Sigmoid colon (tissue), 4 donors: ENCODE results near the gene FABP1.

Experiments used
- EP300 ChIP-seq, 4 donors: sonication (generic); formaldehyde crosslinking; IDR thresholded peaks; one replicate each; pipeline ENCODE4 v1.6.1; 2017; ENCODE audit warnings: antibody characterized with exemption in 4 of 4
- POLR2A ChIP-seq, 2 donors: fragments of 450-650 bp; IDR thresholded peaks; one replicate each; pipeline ENCODE4 v1.6.1; 2016; ENCODE audit warnings: antibody characterized with exemption in 2 of 2, mild to moderate bottlenecking in 2 of 2, moderate library complexity in 2 of 2
- POLR2AphosphoS5 ChIP-seq, 4 donors: sonication (generic); formaldehyde crosslinking; IDR thresholded peaks; one replicate each; pipeline ENCODE4 v1.6.1; 2017; ENCODE audit warnings: antibody characterized with exemption in 4 of 4
- TF ChIP-seq, protein P1 (sequence below), 4 experiments: fragments of 450-650 bp in 3 of 4; fragments of 200-600 bp in 1 of 4; IDR thresholded peaks; one replicate each; pipeline ENCODE4 v1.5.1; 2016 to 2019; ENCODE audit warnings: antibody characterized with exemption in 4 of 4, mild to moderate bottlenecking in 3 of 4, moderate library complexity in 2 of 4

DNA sequence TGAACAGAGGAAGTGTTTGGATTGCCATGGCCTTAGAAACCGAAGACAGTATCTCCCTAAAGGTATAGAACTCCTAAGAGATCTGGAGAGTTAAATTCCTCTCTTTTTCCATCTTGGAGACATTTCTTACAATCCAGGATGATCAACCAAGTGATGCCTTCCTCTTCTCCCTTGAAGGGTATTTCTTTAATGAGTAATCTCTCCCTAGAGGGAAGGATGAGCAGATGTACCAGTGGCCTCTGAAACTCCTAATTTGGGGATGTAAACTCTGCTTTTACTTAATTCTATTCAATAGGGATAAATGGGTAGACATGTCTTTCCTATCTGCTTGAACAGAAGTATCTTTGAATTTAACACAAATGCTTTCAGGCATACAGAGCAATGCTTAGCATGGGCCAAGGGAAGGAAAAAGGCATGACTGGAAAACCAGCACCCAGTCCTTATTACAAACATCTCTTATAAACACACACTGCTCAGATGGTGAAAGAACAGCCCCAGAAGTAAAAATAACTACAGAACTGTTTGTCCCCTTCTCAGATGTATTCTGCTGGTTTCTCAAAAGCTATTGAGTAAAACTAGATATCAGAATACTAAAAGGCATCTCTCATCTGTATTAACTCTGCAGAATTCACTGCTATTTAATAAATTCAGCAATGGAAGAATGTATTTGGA, 37.6 kb upstream of the FABP1 start:
- TF ChIP-seq, protein P1, sequence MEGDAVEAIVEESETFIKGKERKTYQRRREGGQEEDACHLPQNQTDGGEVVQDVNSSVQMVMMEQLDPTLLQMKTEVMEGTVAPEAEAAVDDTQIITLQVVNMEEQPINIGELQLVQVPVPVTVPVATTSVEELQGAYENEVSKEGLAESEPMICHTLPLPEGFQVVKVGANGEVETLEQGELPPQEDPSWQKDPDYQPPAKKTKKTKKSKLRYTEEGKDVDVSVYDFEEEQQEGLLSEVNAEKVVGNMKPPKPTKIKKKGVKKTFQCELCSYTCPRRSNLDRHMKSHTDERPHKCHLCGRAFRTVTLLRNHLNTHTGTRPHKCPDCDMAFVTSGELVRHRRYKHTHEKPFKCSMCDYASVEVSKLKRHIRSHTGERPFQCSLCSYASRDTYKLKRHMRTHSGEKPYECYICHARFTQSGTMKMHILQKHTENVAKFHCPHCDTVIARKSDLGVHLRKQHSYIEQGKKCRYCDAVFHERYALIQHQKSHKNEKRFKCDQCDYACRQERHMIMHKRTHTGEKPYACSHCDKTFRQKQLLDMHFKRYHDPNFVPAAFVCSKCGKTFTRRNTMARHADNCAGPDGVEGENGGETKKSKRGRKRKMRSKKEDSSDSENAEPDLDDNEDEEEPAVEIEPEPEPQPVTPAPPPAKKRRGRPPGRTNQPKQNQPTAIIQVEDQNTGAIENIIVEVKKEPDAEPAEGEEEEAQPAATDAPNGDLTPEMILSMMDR (IDR thresholded peaks at IDR 0.05) = no peak
- TF ChIP-seq POLR2A (IDR thresholded peaks at IDR 0.05) (no peak), POLR2AphosphoS5 (IDR thresholded peaks at IDR 0.05) (peak in 2 of 4 donors; percentile 38 to 42), EP300 (IDR thresholded peaks at IDR 0.05) (peak in 2 of 4 donors; percentile 25 to 62)
